NT2/D1 (cell line): ENCODE measurements around the gene HDAC8.

Source experiments
- SUZ12 ChIP-seq: IDR thresholded peaks from 2 replicates; pipeline ENCODE4 v1.6.1; 2011; ENCODE audit not compliant: insufficient read length, insufficient read depth; ENCODE audit errors: extremely low read depth
- YY1 ChIP-seq: IDR thresholded peaks from 2 replicates; pipeline ENCODE4 v1.6.1; 2011; ENCODE audit not compliant: insufficient read length, insufficient read depth

GRCh38 chrX:72470117-72470516, 102.5 kb downstream of the HDAC8 start:
- no peak for TF ChIP-seq SUZ12
- TF ChIP-seq YY1: no peak
